Stimulated activated CD8-positive, alpha-beta memory T cell treated with anti-CD3 and anti-CD28 coated beads, Interleukin-7, amount 100 ng/mL, for 24 hours (primary cell): ENCODE data around the gene PARD3B.
"Not testable (repeated sequence)": the region's sequence is repeated elsewhere in the genome, so short reads cannot be mapped to it uniquely, and the experiment has no call there.

Source experiments
- DNase-seq: peaks from one replicate; pipeline ENCODE4 v3.0.0-alpha.2; 2020; ENCODE audit warnings: low read depth

Gene PARD3B

DNA sequence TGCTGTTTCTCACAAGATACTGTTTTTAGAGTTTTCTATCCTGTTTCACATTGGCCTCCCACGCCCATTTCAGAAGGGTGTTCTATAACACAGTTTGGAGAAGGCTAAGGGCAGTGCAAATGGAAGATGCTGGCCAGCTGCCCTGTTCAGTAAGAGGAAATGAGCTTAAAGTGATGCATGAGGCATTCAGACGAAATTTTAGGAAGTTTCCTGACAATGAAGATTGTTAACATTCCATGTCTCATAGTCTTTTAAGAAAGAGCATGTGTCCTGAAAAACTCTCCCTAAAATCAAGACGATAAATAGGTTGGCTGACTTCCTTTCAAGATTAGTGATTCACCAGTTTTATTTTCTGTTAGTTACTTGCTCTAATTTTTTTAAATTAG is 652.9 kb downstream of the PARD3B start:
- no peak for DNase-seq

DNA sequence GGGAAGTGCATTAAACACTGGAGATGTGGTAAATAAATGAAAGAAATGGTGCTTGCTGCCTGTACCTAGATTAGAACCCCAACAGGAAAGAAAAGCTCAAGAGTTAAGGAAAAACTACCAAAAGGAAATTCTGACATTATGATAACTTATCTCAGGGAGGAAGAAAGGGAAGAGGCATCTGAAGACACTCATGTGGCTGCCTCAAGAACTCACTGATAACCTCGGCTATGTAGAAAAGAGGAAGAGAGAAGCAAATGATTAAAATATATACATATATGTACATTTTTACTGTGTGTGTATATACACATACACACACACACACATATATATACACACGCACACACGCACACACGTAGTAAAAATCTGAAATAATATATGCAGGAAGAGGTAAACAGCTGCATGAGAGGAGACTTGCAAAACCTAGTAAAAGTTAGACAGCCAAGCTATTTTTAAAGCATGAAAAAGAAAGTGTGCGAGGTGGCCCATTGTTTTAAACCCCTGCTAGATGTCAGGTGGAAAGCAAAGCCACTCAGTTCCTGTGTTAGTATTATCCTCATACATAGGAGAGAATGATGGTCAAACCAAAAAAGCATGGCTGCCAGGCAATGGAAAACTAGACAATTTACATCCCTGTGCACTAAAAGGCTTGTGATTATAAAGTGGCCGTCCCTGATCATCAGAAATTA is 654.0 kb downstream of the PARD3B start:
- DNase-seq = no peak

GRCh38 chr2:205210494-205210893 is 665.2 kb downstream of the PARD3B start:
- no peak for DNase-seq

DNA sequence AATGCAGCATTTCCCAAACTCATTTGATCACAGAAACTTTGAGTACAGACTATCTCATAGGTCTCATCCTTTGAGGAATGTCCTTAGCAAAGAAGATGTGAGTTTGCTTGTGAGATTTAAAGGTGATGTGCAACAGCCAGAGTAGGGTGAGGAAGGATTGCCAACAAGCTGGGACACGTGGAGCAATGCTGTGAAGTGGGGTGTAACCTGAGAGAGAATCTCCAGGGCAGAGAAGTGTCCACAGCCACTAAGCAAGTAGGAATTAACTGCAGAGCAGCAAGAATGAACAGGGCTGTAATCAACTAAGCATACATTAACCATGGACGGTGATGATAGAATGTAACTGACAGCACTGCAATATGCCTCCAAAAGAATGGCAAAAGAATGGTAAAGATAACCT is 667.1 kb downstream of the PARD3B start:
- no peak for DNase-seq

- no peak for DNase-seq
Measured at GRCh38 chr2:205216092-205216491, 670.8 kb downstream of the PARD3B start.

DNA sequence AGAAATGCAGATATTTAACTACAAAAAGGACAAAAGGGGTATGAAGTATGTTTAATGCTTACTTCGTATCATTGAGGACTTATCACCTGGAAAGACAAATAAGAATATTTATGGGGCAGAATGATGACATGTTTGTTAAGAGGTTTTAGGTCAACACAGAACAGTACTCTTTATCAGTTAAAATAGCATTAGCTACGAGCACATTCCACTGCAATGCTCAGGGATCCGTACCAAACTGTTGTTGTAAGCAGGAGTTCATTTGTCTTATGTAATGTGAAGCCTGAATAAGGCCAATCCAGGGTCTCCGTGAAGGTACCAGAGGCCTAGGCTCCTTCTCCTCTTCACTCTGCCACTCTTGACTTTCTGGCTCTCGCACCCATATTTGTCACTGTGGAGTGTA is 671.3 kb downstream of the PARD3B start:
- no peak for DNase-seq

- DNase-seq = no peak
Measured at GRCh38 chr2:205217004-205217403, 671.7 kb downstream of the PARD3B start.

- DNase-seq = no peak
Measured at GRCh38 chr2:205218056-205218455, 672.8 kb downstream of the PARD3B start.

- DNase-seq = not testable (repeated sequence)
Measured at GRCh38 chr2:205218816-205219215, 673.5 kb downstream of the PARD3B start.

- DNase-seq = no peak
Measured at GRCh38 chr2:205220559-205220958, 675.3 kb downstream of the PARD3B start.

- no peak for DNase-seq
Measured at GRCh38 chr2:205232086-205232485, 686.8 kb downstream of the PARD3B start.

DNA sequence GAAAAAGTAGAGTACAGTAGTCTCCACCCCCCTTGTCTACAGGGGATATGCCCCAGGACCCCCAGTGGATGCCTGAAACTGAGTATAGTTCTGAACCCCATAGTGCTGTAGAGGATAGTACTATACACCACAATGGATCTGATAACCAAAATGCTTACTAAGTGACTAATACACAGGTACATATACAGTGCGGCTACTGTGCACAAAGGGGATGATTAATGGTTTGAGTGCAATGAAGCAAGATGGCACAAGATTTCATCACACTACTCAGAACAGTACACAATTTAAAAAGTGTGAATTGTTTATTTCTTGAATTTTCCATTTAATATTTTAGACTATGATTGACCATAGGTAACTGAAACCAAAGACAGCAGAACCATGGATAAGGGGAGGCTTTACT is 690.2 kb downstream of the PARD3B start:
- DNase-seq = no peak

GRCh38 chr2:205237524-205237923 is 692.2 kb downstream of the PARD3B start:
- no peak for DNase-seq

- DNase-seq = no peak
Measured at GRCh38 chr2:205245001-205245400, 699.7 kb downstream of the PARD3B start.

GRCh38 chr2:205245652-205246051 is 700.4 kb downstream of the PARD3B start:
- DNase-seq = no peak

DNA sequence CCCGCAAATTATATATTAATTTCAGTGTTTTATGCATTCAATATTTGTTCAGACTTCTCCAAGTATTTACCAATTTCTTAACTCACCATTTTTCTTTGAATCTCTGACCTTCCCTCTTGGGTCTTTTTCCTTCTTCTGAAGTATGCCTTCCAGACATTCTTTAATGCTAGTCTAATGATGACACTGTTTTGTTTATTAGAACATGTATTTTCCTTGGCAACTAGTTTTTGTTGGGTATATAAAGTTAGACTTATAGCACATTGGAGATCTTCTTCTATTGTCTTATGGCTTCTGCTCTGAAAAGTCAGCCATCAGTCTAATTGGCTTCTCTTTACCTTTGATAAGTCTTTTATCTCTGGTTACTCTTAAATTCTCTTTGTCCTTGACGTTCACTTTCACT is 713.8 kb downstream of the PARD3B start:
- DNase-seq = no peak

DNA sequence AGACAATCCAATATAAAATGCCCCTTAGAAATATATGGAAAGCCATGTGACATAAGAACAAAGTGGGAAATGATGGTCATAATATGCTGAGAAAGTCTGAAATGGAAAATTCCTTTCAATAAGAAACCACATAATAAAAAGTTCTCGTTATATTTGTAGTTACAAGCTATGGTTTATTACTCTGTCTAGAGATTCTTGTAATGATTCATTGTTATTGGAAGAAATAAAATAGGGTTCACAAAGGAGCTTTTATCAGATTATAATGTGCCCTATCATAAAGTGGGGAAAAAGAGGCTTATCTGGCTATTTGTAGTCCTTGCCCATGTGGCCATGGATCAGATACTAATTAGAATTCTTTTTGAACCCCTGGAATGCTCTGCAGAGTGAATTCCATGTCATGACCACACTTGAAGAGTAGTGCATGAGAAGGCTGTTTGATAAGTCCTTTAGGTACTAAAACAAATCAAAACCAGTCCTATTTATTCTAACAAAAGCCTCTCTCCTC is 716.3 kb downstream of the PARD3B start:
- no peak for DNase-seq

GRCh38 chr2:205267323-205267722 is 722.0 kb downstream of the PARD3B start:
- no peak for DNase-seq

DNA sequence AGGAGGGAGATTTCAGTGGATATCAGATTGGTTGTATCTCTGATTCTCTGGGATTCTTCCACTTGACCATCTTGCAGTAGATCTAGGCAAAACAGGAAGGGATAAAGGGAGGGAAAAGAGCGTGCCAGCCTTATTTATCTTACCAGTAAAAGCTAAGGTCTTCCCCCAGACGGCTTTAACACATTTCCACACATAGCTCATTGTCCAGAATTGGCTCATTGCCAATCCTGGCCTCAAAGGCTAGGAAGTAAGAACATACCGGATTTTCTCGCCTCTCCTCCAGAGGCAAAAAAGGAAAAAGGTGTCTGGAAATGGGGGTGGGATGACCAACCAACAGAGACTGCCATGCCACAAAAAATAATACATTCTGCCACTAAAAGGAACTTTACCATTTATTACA is 725.4 kb downstream of the PARD3B start:
- no peak for DNase-seq

- no peak for DNase-seq
Measured at GRCh38 chr2:205273148-205273547, 727.9 kb downstream of the PARD3B start.

GRCh38 chr2:205273627-205274026 is 728.4 kb downstream of the PARD3B start:
- DNase-seq = no peak

- DNase-seq = no peak
Measured at GRCh38 chr2:205274801-205275200, 729.5 kb downstream of the PARD3B start.

- DNase-seq = no peak
Measured at GRCh38 chr2:205276116-205276777, 731.0 kb downstream of the PARD3B start.
